ENCODE data around the gene CA5B. TPM values are rescaled to one million over a fixed set of nuclear protein-coding genes. Genes with fewer than 3 reads are reported as not detected.

The CA5B gene
- polyA plus RNA-seq, 3 donors: 6.6 to 12.3 (median 8.3) TPM

DNA sequence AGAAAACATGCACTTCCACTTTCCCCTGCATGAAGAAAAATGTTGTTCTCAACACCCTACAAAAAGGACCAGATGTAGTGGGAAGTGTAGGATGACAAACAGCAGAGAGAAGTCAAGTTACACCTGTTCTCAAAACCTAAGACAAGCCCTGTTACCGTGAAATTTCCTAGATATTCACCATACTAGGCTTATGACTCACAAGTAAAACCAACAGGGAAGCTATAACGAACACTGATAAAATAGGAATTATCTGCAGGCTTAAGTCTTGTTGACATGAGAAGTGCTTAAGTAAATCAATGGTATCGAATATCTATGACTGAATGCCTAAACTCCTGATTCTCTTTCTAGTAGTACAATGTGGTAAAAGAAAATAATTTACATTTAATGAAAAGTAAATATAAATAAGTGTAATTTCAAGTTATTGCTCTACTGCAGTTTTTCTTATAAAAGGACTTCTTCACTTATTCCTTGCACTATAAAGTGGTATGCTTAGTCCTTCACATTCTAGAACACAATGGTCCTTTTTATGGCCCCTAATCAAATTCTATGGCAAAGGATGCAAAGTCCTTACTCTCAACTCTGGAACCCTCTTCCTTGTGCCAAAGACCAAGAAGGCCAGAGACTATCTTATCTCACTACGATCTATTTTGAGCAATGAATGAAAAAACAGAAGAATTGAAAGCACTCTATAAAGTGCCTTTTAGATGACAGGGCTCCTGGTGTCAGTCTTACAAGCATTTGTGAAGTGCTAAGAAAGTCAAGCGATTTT, 96.9 kb downstream of the CA5B start:
- no peak for DNase-seq (ENCODE audit: extremely low read depth in 1 of 11, low read depth in 9 of 11, low spot score in 4 of 11)

Other genes starting within 250 kb of the CA5B start
- 1 to 10 TPM; 3.9 to 5.7 (median 5.5) TPM for gene PIR, start 244.9 kb upstream of the CA5B start, polyA plus RNA-seq (ENCODE audit: insufficient read length in 3 of 3)
- under 1 TPM; 0.37 to 0.45 (median 0.38) TPM for gene BMX, start 237.5 kb upstream of the CA5B start, polyA plus RNA-seq (ENCODE audit: insufficient read length in 3 of 3)
- gene ACE2, start 137.3 kb upstream of the CA5B start, polyA plus RNA-seq (ENCODE audit: insufficient read length in 3 of 3): 10 to 100 TPM; 52.6 to 65.1 (median 58.8) TPM
- 10 to 100 TPM; 17.7 to 28.7 (median 24.6) TPM for gene CLTRN, start 73.5 kb upstream of the CA5B start, polyA plus RNA-seq (ENCODE audit: insufficient read length in 3 of 3)
- 10 to 100 TPM; 16.4 to 20.7 (median 17.6) TPM for gene ZRSR2, start 52.2 kb downstream of the CA5B start, polyA plus RNA-seq (ENCODE audit: insufficient read length in 3 of 3)
- gene AP1S2, start 116.5 kb downstream of the CA5B start, polyA plus RNA-seq (ENCODE audit: insufficient read length in 3 of 3): 10 to 100 TPM; 46.9 to 64.9 (median 52.2) TPM